Stomach (tissue), 4 donors: ENCODE results near the gene CCL18.
"Not testable (repeated sequence)": the region's sequence is repeated elsewhere in the genome, so short reads cannot be mapped to it uniquely, and the experiment has no call there.

Experiments
- CTCF ChIP-seq, 7 experiments: fragments of 450-650 bp in 4 of 7; fragments of 200-600 bp in 3 of 7; sonication (generic) in 3 of 7; IDR thresholded peaks; one replicate each; pipeline ENCODE4 v1.5.1; 2016 to 2019; ENCODE audit warnings: antibody characterized with exemption in 7 of 7, control low read depth in 2 of 7, mild to moderate bottlenecking in 1 of 7
- EP300 ChIP-seq: sonication (generic); formaldehyde crosslinking; IDR thresholded peaks from one replicate; pipeline ENCODE4 v1.6.1; 2017; ENCODE audit warnings: antibody characterized with exemption
- POLR2A ChIP-seq, 4 donors: fragments of 450-650 bp; IDR thresholded peaks; one replicate each; pipeline ENCODE4 v1.6.1; 2016; ENCODE audit warnings: antibody characterized with exemption in 4 of 4, control low read depth in 2 of 4, mild to moderate bottlenecking in 1 of 4, moderate library complexity in 1 of 4
- POLR2AphosphoS5 ChIP-seq, 3 donors: sonication (generic); formaldehyde crosslinking; IDR thresholded peaks; one replicate each; pipeline ENCODE4 v1.6.1; 2016; ENCODE audit warnings: antibody characterized with exemption in 3 of 3

DNA sequence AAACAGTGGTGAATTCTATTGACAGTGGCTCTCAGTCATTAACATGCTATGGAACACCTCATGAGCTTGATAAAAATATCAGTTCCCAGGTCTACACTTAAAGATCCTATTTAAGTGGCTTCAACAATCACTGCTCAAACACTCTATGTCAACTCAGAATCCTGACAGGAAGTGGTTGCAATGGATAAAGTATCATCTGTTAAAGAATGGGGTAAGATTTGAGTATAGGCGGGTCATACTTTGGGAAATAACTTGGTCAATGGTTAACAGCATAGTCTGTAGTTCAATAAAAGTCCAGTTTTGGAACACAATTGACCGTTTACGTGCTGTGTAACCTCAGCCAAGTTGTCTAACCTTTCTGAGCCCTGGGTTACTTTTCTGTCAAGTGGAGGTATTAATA is 23.4 kb downstream of the CCL18 start:
- not testable (repeated sequence) for TF ChIP-seq CTCF (IDR thresholded peaks at IDR 0.05); POLR2A (IDR thresholded peaks at IDR 0.05); POLR2AphosphoS5 (IDR thresholded peaks at IDR 0.05); EP300
